ENCODE results near the gene SPRTN.

Gene SPRTN

DNA sequence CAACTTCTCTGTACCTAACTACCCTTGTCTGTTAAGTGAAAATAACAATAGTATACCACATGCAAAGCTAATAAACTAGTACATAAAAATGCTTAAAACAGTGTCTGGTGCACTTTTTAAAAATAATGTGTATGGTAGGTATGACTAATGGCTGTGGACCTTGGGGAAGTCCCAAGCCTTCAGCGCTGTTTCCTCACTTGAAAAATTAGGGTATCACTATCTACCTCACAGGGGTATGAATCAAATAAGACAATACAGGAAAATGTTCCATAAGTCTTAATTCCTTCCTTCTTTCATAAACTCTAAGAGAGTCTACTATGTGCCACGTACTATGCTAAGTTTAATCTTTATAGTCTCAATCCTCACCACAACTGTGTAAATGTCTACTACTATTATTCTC is 52.0 kb downstream of the SPRTN start:
- H4K20me1 ChIP-seq (ENCODE audit: insufficient read depth): no peaks in the 10 kb centered on the region
- no peaks in the 10 kb centered on the region for H3K36me3 ChIP-seq (ENCODE audit: insufficient read depth)
- no peaks in the 10 kb centered on the region for H3K27me3 ChIP-seq (ENCODE audit: insufficient read depth, low read depth)
- H3K79me2 ChIP-seq (ENCODE audit: insufficient read depth, low read depth): no peaks in the 10 kb centered on the region; the same call in 1 of the 2 replicates
- H3K27ac ChIP-seq: no peak overlapping the region
- H3K4me2 ChIP-seq: no peak overlapping the region
- TF ChIP-seq, protein P1, sequence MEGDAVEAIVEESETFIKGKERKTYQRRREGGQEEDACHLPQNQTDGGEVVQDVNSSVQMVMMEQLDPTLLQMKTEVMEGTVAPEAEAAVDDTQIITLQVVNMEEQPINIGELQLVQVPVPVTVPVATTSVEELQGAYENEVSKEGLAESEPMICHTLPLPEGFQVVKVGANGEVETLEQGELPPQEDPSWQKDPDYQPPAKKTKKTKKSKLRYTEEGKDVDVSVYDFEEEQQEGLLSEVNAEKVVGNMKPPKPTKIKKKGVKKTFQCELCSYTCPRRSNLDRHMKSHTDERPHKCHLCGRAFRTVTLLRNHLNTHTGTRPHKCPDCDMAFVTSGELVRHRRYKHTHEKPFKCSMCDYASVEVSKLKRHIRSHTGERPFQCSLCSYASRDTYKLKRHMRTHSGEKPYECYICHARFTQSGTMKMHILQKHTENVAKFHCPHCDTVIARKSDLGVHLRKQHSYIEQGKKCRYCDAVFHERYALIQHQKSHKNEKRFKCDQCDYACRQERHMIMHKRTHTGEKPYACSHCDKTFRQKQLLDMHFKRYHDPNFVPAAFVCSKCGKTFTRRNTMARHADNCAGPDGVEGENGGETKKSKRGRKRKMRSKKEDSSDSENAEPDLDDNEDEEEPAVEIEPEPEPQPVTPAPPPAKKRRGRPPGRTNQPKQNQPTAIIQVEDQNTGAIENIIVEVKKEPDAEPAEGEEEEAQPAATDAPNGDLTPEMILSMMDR (conservative IDR thresholded peaks at IDR 0.05; ENCODE audit: low read depth, low read length): no peak
- no peak overlapping the region for H3K9ac ChIP-seq
- no peak overlapping the region for H2AFZ ChIP-seq (ENCODE audit: low read depth)
- no peak overlapping the region for H3K4me3 ChIP-seq (IDR thresholded peaks at IDR 0.05; ENCODE audit: insufficient read depth, low read depth, low read length)
- no peaks in the 10 kb centered on the region for H3K4me1 ChIP-seq (ENCODE audit: low read depth, poor library complexity, severe bottlenecking)

DNA sequence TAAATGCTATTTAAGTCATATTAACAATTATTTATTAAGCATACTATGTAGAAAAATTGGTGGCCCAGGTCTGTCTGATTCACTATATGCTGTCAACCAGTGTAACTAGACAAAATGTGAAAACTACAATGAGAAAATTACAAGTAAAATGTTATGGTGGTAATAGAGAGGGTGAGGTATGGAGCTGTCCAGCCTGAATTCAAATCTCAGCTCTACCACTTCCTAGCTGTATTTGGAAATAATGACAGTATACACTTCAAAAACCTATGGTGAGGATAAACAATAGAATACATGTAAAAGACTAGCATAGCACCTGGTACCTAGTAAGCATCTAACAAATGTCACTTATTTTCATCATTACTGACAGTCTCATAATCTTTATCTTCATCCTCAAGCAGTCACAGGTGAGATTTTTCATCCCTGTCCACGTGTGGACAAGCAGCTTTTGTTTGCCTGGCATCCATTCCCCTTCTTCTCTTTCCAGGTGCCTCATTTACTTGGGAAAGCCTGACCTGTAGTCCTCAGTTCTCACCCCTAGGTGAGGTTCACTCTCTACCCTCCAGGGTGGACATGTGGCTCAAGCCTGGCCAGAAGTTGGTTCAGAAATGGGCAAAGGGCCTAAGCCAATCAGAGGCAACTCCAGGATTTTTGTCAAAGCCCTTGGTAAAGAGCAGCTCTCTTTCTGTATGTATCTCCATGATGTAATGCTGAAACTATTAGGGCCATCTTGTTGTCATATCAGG is 54.5 kb downstream of the SPRTN start:
- Histone ChIP-seq H3K27me3 (ENCODE audit: insufficient read depth, low read depth) (no peaks in the 10 kb centered on the region), H3K4me1 (ENCODE audit: low read depth, poor library complexity, severe bottlenecking) (no peaks in the 10 kb centered on the region), H3K9ac (no peak overlapping the region), H2AFZ (ENCODE audit: low read depth) (no peak overlapping the region), H3K4me3 (IDR thresholded peaks at IDR 0.05; ENCODE audit: insufficient read depth, low read depth, low read length) (no peak overlapping the region), H3K79me2 (ENCODE audit: insufficient read depth, low read depth) (no peaks in the 10 kb centered on the region; the same call in 1 of the 2 replicates), H3K4me2 (no peak overlapping the region), H4K20me1 (ENCODE audit: insufficient read depth) (no peaks in the 10 kb centered on the region), H3K27ac (no peak overlapping the region), H3K36me3 (ENCODE audit: insufficient read depth) (no peaks in the 10 kb centered on the region)
- TF ChIP-seq, protein P1 (conservative IDR thresholded peaks at IDR 0.05; ENCODE audit: low read depth, low read length): no peak

DNA sequence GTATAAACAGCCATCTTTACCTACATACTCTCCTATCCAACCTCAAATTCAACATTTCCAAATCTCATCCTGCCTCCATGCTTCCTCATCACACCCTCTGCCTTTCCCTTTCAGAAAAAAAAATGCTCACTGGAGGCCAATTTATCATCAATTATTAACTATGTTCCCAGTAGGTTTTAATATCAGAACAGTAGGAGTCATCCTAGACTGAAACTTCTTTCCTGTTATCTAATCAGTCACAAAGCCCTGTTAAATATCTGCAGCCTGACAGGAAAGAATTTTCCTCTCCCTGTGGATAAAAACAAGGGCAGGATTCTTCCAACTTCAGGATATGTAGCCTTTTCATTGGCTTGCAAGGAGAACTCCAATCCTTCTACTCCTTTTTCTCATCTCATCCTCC is 55.6 kb downstream of the SPRTN start:
- Histone ChIP-seq H3K27me3 (ENCODE audit: insufficient read depth, low read depth) (no peaks in the 10 kb centered on the region), H3K36me3 (ENCODE audit: insufficient read depth) (no peaks in the 10 kb centered on the region), H3K4me3 (IDR thresholded peaks at IDR 0.05; ENCODE audit: insufficient read depth, low read depth, low read length) (no peak overlapping the region), H3K4me2 (no peak overlapping the region), H3K27ac (no peak overlapping the region), H3K79me2 (ENCODE audit: insufficient read depth, low read depth) (no peaks in the 10 kb centered on the region; the same call in 1 of the 2 replicates), H4K20me1 (ENCODE audit: insufficient read depth) (no peaks in the 10 kb centered on the region), H3K4me1 (ENCODE audit: low read depth, poor library complexity, severe bottlenecking) (no peaks in the 10 kb centered on the region), H3K9ac (no peak overlapping the region), H2AFZ (ENCODE audit: low read depth) (no peak overlapping the region)
- TF ChIP-seq, protein P1 (conservative IDR thresholded peaks at IDR 0.05; ENCODE audit: low read depth, low read length): no peak

DNA sequence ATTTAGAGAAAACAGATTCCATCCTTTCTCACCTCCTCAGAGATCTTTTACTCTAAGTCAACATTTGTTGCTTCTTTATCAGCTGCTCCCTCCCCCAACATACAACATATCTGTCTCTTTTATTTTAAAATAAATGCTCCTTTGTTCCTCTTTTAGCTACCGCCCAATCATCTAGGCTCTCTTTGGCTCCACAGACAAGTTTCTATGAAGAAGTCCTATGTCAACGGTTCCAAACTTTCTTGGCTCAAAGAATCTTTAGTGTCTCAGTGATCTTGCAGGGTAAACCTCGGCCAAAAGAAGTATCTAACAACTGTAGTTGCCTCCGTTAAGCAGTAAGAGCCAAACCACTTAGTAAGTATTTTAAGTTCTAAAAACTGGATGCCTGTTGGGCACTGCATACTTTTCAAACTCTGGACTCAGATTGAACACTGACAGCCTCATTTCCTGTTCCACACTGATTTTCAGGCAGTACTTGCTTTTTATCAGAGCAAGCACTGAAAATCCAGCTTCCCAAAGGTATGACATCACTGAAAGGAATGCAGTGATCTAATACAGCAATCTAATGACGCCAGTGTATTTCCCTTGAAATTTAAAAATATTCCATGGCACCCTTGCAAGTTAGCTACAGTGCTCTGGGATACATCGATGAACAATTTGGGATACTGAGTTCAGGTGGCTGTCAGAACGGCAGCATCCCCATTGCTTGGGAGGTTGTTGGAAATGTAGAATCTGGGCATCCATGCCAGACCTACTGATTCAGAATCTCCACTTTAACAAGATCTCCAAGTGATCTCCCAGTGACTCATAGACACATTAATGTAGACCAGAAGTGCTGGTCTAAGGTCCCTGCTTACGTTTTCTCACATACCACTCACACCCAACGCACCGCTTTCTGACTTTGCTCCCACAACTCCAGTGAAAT is 57.2 kb downstream of the SPRTN start:
- no peak overlapping the region for H3K4me2 ChIP-seq
- no peak overlapping the region for H2AFZ ChIP-seq (ENCODE audit: low read depth)
- H3K27me3 ChIP-seq (ENCODE audit: insufficient read depth, low read depth): no peaks in the 10 kb centered on the region
- TF ChIP-seq, protein P1 (conservative IDR thresholded peaks at IDR 0.05; ENCODE audit: low read depth, low read length): no peak
- no peaks in the 10 kb centered on the region for H3K4me1 ChIP-seq (ENCODE audit: low read depth, poor library complexity, severe bottlenecking)
- no peak overlapping the region for H3K4me3 ChIP-seq (IDR thresholded peaks at IDR 0.05; ENCODE audit: insufficient read depth, low read depth, low read length)
- no peaks in the 10 kb centered on the region for H3K36me3 ChIP-seq (ENCODE audit: insufficient read depth)
- no peak overlapping the region for H3K9ac ChIP-seq
- H4K20me1 ChIP-seq (ENCODE audit: insufficient read depth): no peaks in the 10 kb centered on the region
- H3K27ac ChIP-seq: no peak overlapping the region
- H3K79me2 ChIP-seq (ENCODE audit: insufficient read depth, low read depth): no peaks in the 10 kb centered on the region; the same call in 1 of the 2 replicates
